A673 (cell line): ENCODE data around the gene SLBP. TPM values are rescaled to one million over a fixed set of nuclear protein-coding genes. Genes with fewer than 3 reads are reported as not detected.

Experiments
- BruUV-seq: library from RNA; stranded (reverse); fragments of 400-500 nt; replicated peaks from 2 replicates; lab custom pipeline; 2021; lab: Mats Ljungman, UMichigan
- CTCF ChIA-PET: fragments of 300-600 bp; sonication (Branson Sonifier 250); formaldehyde crosslinking; loops from one replicate; lab custom pipeline; 2022; ENCODE audit warnings: antibody characterized with exemption; lab: Charles Lee
- POLR2A ChIA-PET: fragments of 300-600 bp; sonication (Branson Sonifier 250); formaldehyde crosslinking; loops from one replicate; lab custom pipeline; 2022; ENCODE audit warnings: antibody characterized with exemption; ENCODE audit not compliant: low non-redundant PET; lab: Charles Lee
- DNase-seq: peaks from one replicate; pipeline ENCODE4 v3.0.0-alpha.2; 2015; ENCODE audit warnings: low spot score
- H3K27ac ChIP-seq: fragments of 200-600 bp; sonication (generic); 2 replicates; pipeline ENCODE4 v1.5.1; 2016; ENCODE audit warnings: mixed run types, low read depth, mild to moderate bottlenecking, mixed read lengths, antibody characterized with exemption, low read length; ENCODE audit not compliant: poor library complexity, severe bottlenecking
- H3K27me3 ChIP-seq: fragments of 200-600 bp; sonication (generic); replicated peaks from 2 replicates; pipeline ENCODE4 v1.6.1; 2017; ENCODE audit warnings: mixed run types, low read depth, mild to moderate bottlenecking, mixed read lengths, antibody characterized with exemption, low read length; ENCODE audit not compliant: insufficient read depth, poor library complexity
- H3K36me3 ChIP-seq: fragments of 200-600 bp; sonication (generic); 2 replicates; pipeline ENCODE4 v1.6.1; 2016; ENCODE audit warnings: mixed run types, mild to moderate bottlenecking, mixed read lengths, antibody characterized with exemption, low read length; ENCODE audit not compliant: insufficient read depth, poor library complexity, severe bottlenecking
- H3K4me1 ChIP-seq: fragments of 200-600 bp; sonication (generic); 2 replicates; pipeline ENCODE4 v1.6.1; 2017; ENCODE audit warnings: mixed run types, mild to moderate bottlenecking, mixed read lengths, antibody characterized with exemption, low read length; ENCODE audit not compliant: insufficient read depth, poor library complexity, severe bottlenecking
- H3K4me3 ChIP-seq: fragments of 200-600 bp; sonication (generic); 2 replicates; pipeline ENCODE4 v1.5.1; 2016; ENCODE audit warnings: low read depth, mixed run types, mild to moderate bottlenecking, mixed read lengths, low read length; ENCODE audit not compliant: poor library complexity, severe bottlenecking
- H3K9me3 ChIP-seq: fragments of 200-600 bp; sonication (generic); 2 replicates; pipeline ENCODE4 v1.6.1; 2016; ENCODE audit warnings: mixed run types, low read depth, mild to moderate bottlenecking, mixed read lengths, antibody characterized with exemption, low read length; ENCODE audit not compliant: poor library complexity, severe bottlenecking
- CTCF ChIP-seq: fragments of 300-800, 200-600 bp; sonication (generic); conservative IDR thresholded peaks from 2 replicates; pipeline ENCODE4 v1.5.1; 2017; ENCODE audit warnings: low read depth, mild to moderate bottlenecking, antibody characterized with exemption, low read length, moderate library complexity, mixed read lengths
- EZH2 ChIP-seq: fragments of 200-600 bp; sonication (generic); IDR thresholded peaks from 2 replicates; pipeline ENCODE4 v1.6.1; 2017; ENCODE audit warnings: borderline replicate concordance, low read depth, mild to moderate bottlenecking, mixed read lengths, antibody characterized with exemption, low read length; ENCODE audit not compliant: poor library complexity, severe bottlenecking
- intact Hi-C: fragments of 100-400 bp; cut with micrococcal nuclease; formaldehyde crosslinking; loops from one replicate; pipeline ENCODE4 v1.10.0; 2022; ENCODE audit not compliant: unreplicated experiment
- total RNA-seq: library from RNA; stranded (reverse); gene quantifications from 2 replicates; pipeline ENCODE4 v1.2.3, GENCODE V29; 2021

Gene SLBP
- total RNA-seq, 1 experiment from 2014 or later: 85.5 TPM

- no peak for TF ChIP-seq EZH2
- TF ChIP-seq CTCF: no peak
- intact Hi-C loops: no loop called here
- H3K4me1 ChIP-seq: no peaks in the 10 kb centered on the region
- H3K27me3 ChIP-seq: no peaks in the 10 kb centered on the region
- no TSS peak for BruUV-seq
- CTCF ChIA-PET: no interaction called here
- H3K9me3 ChIP-seq: no peaks in the 10 kb centered on the region
- POLR2A ChIA-PET: no interaction called here
- no peak overlapping the region for H3K27ac ChIP-seq
- no peaks in the 10 kb centered on the region for H3K36me3 ChIP-seq
- DNase-seq: no peak
- H3K4me3 ChIP-seq: no peak overlapping the region
Observed at GRCh38 chr4:1664141-1664540, 48.0 kb downstream of the SLBP start.

- no peaks in the 10 kb centered on the region for H3K36me3 ChIP-seq
- no peak overlapping the region for H3K4me3 ChIP-seq
- BruUV-seq: no TSS peak
- H3K27ac ChIP-seq: no peak overlapping the region
- no peaks in the 10 kb centered on the region for H3K9me3 ChIP-seq
- no peak for DNase-seq
- ChIA-PET POLR2A (no interaction called here), CTCF (no interaction called here)
- intact Hi-C loops: no loop called here
- H3K4me1 ChIP-seq: no peaks in the 10 kb centered on the region
- TF ChIP-seq CTCF: no peak
- no peak for TF ChIP-seq EZH2
- no peaks in the 10 kb centered on the region for H3K27me3 ChIP-seq
Observed at GRCh38 chr4:1663549-1663948, 48.6 kb downstream of the SLBP start.

- intact Hi-C loops: no loop called here
Observed at GRCh38 chr4:1661695-1662094, 50.4 kb downstream of the SLBP start.

More at GRCh38 chr4:1661695-1662094, 50.4 kb downstream of the SLBP start:
- DNase-seq: no peak
- no peaks in the 10 kb centered on the region for H3K36me3 ChIP-seq
- H3K4me1 ChIP-seq: no peaks in the 10 kb centered on the region
- H3K9me3 ChIP-seq: no peaks in the 10 kb centered on the region
- TF ChIP-seq CTCF (no peak), EZH2 (no peak)
- H3K27me3 ChIP-seq: no peaks in the 10 kb centered on the region
- no peak overlapping the region for H3K27ac ChIP-seq
- POLR2A ChIA-PET: no interaction called here
- H3K4me3 ChIP-seq: no peak overlapping the region
- no TSS peak for BruUV-seq
- CTCF ChIA-PET: no interaction called here
